Epithelial cell of esophagus (primary cell): ENCODE measurements around the gene HOXD9.

Source experiments
- DNase-seq: peaks from one replicate; pipeline ENCODE4 v3.0.0; 2010; ENCODE audit warnings: low read depth
- H3K4me3 ChIP-seq: 2 replicates; pipeline ENCODE4 v1.5.1; 2011; ENCODE audit warnings: mild to moderate bottlenecking, low read length, control low read depth
- CTCF ChIP-seq: IDR thresholded peaks from 2 replicates; pipeline ENCODE4 v1.5.1; 2011; ENCODE audit warnings: low read depth, mild to moderate bottlenecking, low read length, control low read depth, inconsistent platforms; ENCODE audit not compliant: insufficient read depth; ENCODE audit errors: missing control alignments

The HOXD9 gene

GRCh38 chr2:176130957-176131847 lies 8.7 kb downstream of the HOXD9 start:
- H3K4me3 ChIP-seq, result no peak overlapping the region
- no peak for TF ChIP-seq CTCF
- no peak for DNase-seq

- no peak overlapping the region for H3K4me3 ChIP-seq
Measured at GRCh38 chr2:176131848-176132158, 9.3 kb downstream of the HOXD9 start.

GRCh38 chr2:176132205-176133171 lies 10.0 kb downstream of the HOXD9 start:
- no peak for TF ChIP-seq CTCF
- H3K4me3 ChIP-seq, result no peak overlapping the region
- DNase-seq, result no peak

More at GRCh38 chr2:176131848-176132158, 9.3 kb downstream of the HOXD9 start:
- TF ChIP-seq CTCF, result no peak
- no peak for DNase-seq

DNA sequence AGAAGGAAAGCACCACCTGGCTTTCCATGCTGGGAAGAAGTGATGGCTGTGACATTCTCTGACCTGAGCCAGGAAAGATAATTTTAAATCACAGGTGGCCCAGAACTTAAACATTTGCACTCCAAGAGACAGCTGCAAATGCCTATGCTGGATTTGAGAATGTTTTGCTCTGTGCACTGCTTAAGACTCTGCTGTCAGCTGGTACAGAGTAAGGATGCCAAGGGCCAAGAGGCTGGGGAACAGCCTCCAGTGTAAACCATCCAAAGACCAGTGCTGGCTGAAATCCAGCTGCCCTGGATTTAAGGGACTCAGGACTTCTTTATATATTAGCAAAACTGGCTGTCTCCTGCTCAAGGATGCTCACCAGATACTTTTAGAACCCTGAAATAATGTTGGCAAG lies 10.9 kb downstream of the HOXD9 start:
- no peak for DNase-seq
- TF ChIP-seq CTCF, result no peak
- H3K4me3 ChIP-seq, result no peak overlapping the region

- DNase-seq, result no peak
- H3K4me3 ChIP-seq, result no peak overlapping the region
- no peak for TF ChIP-seq CTCF
Measured at GRCh38 chr2:176134035-176134434, 11.5 kb downstream of the HOXD9 start.

GRCh38 chr2:176135035-176135440 lies 12.5 kb downstream of the HOXD9 start:
- no peak for TF ChIP-seq CTCF
- no peak for DNase-seq
- no peak overlapping the region for H3K4me3 ChIP-seq
